ENCODE measurements around the gene TVP23B. TPM values are rescaled to one million over a fixed set of nuclear protein-coding genes. Genes with fewer than 3 reads are reported as not detected.

TVP23B gene
- total RNA-seq, 2 donors from 2014 or later, result 17.5 to 23.3 TPM

- intact Hi-C loops (cut with DNase I), result no loop called here
- no peak for TF ChIP-seq POLR2A (IDR thresholded peaks at IDR 0.05)
- TF ChIP-seq CTCF (IDR thresholded peaks at IDR 0.05), result no peak
- no peak for DNase-seq
- ATAC-seq, result no peak
- WGBS, 2 donors, result 86 to 88% methylated on average over 4 to 6 of the region's 6 CpGs
- Histone ChIP-seq H3K9me3 (no peaks in the 10 kb centered on the region), H3K4me3 (no peak overlapping the region), H3K36me3 (replicated peaks in 1 of 2; ENCODE audit: insufficient read depth in 1 of 2, low read depth in 2 of 2) (no peaks in the 10 kb centered on the region), H3K27ac (no peak overlapping the region), H3K4me1 (no peaks in the 10 kb centered on the region), H3K27me3 (no peaks in the 10 kb centered on the region)
Measured at GRCh38 chr17:18848501-18848900, 67.5 kb downstream of the TVP23B start.

- H3K36me3 ChIP-seq (replicated peaks in 1 of 2; ENCODE audit: insufficient read depth in 1 of 2, low read depth in 2 of 2), result no peaks in the 10 kb centered on the region
- peaks cover 5% of the 10 kb centered on the region for H3K4me1 ChIP-seq
- ATAC-seq (no peak), DNase-seq (no peak)
- TF ChIP-seq POLR2A (IDR thresholded peaks at IDR 0.05) (no peak), CTCF (IDR thresholded peaks at IDR 0.05) (no peak)
- no peaks in the 10 kb centered on the region for H3K9me3 ChIP-seq
- H3K27me3 ChIP-seq, result no peaks in the 10 kb centered on the region
- intact Hi-C loops (cut with DNase I), result no loop called here
- H3K27ac ChIP-seq, result no peak overlapping the region
- H3K4me3 ChIP-seq, result no peak overlapping the region
- 71 to 91% methylated on average over 1 of the region's 1 CpG for whole genome bisulfite sequencing, 2 donors
Measured at GRCh38 chr17:18850679-18851078, 69.7 kb downstream of the TVP23B start.

GRCh38 chr17:18851201-18851600, 70.2 kb downstream of the TVP23B start:
- H3K27me3 ChIP-seq, result no peaks in the 10 kb centered on the region
- intact Hi-C loops (cut with DNase I), result no loop called here
- no peak overlapping the region for H3K4me3 ChIP-seq
- H3K27ac ChIP-seq, result no peak overlapping the region
- 54 to 56% methylated on average over 3 of the region's 3 CpGs for WGBS, 2 donors
- TF ChIP-seq CTCF (IDR thresholded peaks at IDR 0.05) (no peak), POLR2A (IDR thresholded peaks at IDR 0.05) (no peak)
- peaks cover 7% of the 10 kb centered on the region for H3K4me1 ChIP-seq
- ATAC-seq (no peak), DNase-seq (no peak)
- H3K36me3 ChIP-seq (replicated peaks in 1 of 2; ENCODE audit: insufficient read depth in 1 of 2, low read depth in 2 of 2), result no peaks in the 10 kb centered on the region
- no peaks in the 10 kb centered on the region for H3K9me3 ChIP-seq

GRCh38 chr17:18854956-18855355, 74.0 kb downstream of the TVP23B start:
- no peak overlapping the region for H3K4me3 ChIP-seq

More at GRCh38 chr17:18854956-18855355, 74.0 kb downstream of the TVP23B start:
- intact Hi-C loops (cut with DNase I), result no loop called here
- no peak for ATAC-seq
- H3K36me3 ChIP-seq (replicated peaks in 1 of 2; ENCODE audit: insufficient read depth in 1 of 2, low read depth in 2 of 2), result no peaks in the 10 kb centered on the region
- DNase-seq, result no peak
- H3K27me3 ChIP-seq, result no peaks in the 10 kb centered on the region
- WGBS, 2 donors, result 75 to 81% methylated on average over 7 of the region's 7 CpGs
- H3K27ac ChIP-seq, result no peak overlapping the region
- H3K4me1 ChIP-seq, result peaks cover 26% of the 10 kb centered on the region
- no peak for TF ChIP-seq CTCF (IDR thresholded peaks at IDR 0.05)
- no peak for TF ChIP-seq POLR2A (IDR thresholded peaks at IDR 0.05)
- no peaks in the 10 kb centered on the region for H3K9me3 ChIP-seq
